Neural progenitor cell (in vitro differentiated cells): Measurements from ENCODE around the gene MSI1. TPM values are rescaled to one million over a fixed set of nuclear protein-coding genes. Genes with fewer than 3 reads are reported as not detected.

Source experiments
- DNase-seq: peaks from one replicate; pipeline ENCODE4 v3.0.0-alpha.2; 2016; ENCODE audit warnings: low spot score
- H2AFZ ChIP-seq: fragments of 200-600 bp; sonication (generic); replicated peaks from 2 replicates; pipeline ENCODE4 v1.6.1; 2016; ENCODE audit warnings: antibody characterized with exemption
- H3F3A ChIP-seq: fragments of 200-600 bp; sonication (generic); 2 replicates; pipeline ENCODE4 v1.6.1; 2016; ENCODE audit warnings: antibody characterized with exemption, low read depth
- H3K27ac ChIP-seq: fragments of 200-600 bp; sonication (generic); 2 replicates; pipeline ENCODE4 v1.5.1; 2016; ENCODE audit warnings: mild to moderate bottlenecking
- H3K27me3 ChIP-seq: fragments of 200-600 bp; sonication (generic); 2 replicates; pipeline ENCODE4 v1.6.1; 2016; ENCODE audit warnings: mild to moderate bottlenecking, moderate library complexity
- H3K36me3 ChIP-seq: fragments of 200-600 bp; sonication (generic); 2 replicates; pipeline ENCODE4 v1.5.1; 2016
- H3K4me1 ChIP-seq: fragments of 200-600 bp; sonication (generic); 2 replicates; pipeline ENCODE4 v1.6.1; 2016; ENCODE audit warnings: mixed run types
- H3K4me2 ChIP-seq: fragments of 200-600 bp; sonication (generic); 2 replicates; pipeline ENCODE4 v1.6.1; 2016
- H3K4me3 ChIP-seq: fragments of 200-600 bp; sonication (generic); 2 replicates; pipeline ENCODE4 v1.5.1; 2016
- H3K79me2 ChIP-seq: fragments of 200-600 bp; sonication (generic); 2 replicates; pipeline ENCODE4 v1.6.1; 2016; ENCODE audit warnings: low read depth
- H3K9ac ChIP-seq: fragments of 200-600 bp; sonication (generic); 2 replicates; pipeline ENCODE4 v1.6.1; 2016
- H3K9me3 ChIP-seq: fragments of 200-600 bp; sonication (generic); 2 replicates; pipeline ENCODE4 v1.5.1; 2016; ENCODE audit warnings: low read depth
- H4K20me1 ChIP-seq: fragments of 200-600 bp; sonication (generic); 2 replicates; pipeline ENCODE4 v1.6.1; 2016; ENCODE audit warnings: low read depth
- H3K27ac Mint-ChIP-seq: 3 replicates; pipeline ENCODE4 v1.8.0; 2021; ENCODE audit warnings: mixed read lengths
- H3K27me3 Mint-ChIP-seq: 2 replicates; pipeline ENCODE4 v1.8.0; 2022; ENCODE audit warnings: low read depth, mild to moderate bottlenecking, inconsistent platforms, moderate library complexity, mixed read lengths; ENCODE audit not compliant: insufficient read depth
- H3K36me3 Mint-ChIP-seq: 3 replicates; pipeline ENCODE4 v1.8.0; 2021; ENCODE audit warnings: mixed read lengths
- H3K4me1 Mint-ChIP-seq: 3 replicates; pipeline ENCODE4 v1.8.0; 2021; ENCODE audit warnings: mixed read lengths
- H3K4me3 Mint-ChIP-seq: 3 replicates; pipeline ENCODE4 v1.8.0; 2021; ENCODE audit warnings: mild to moderate bottlenecking, moderate library complexity, mixed read lengths
- H3K9me3 Mint-ChIP-seq: 3 replicates; pipeline ENCODE4 v1.8.0; 2020; ENCODE audit warnings: mixed read lengths
- CTCF ChIP-seq: fragments of 200-600 bp; sonication (generic); IDR thresholded peaks from 2 replicates; pipeline ENCODE4 v1.5.1; 2017; ENCODE audit warnings: antibody characterized with exemption, mild to moderate bottlenecking
- EZH2 ChIP-seq: fragments of 200-600 bp; sonication (generic); IDR thresholded peaks from 2 replicates; pipeline ENCODE4 v1.6.1; 2017; ENCODE audit warnings: antibody characterized with exemption, mild to moderate bottlenecking, moderate library complexity
- EZH2phosphoT487 ChIP-seq: fragments of 200-600 bp; sonication (generic); IDR thresholded peaks from 2 replicates; pipeline ENCODE4 v1.6.1; 2017; ENCODE audit warnings: antibody characterized with exemption
- total RNA-seq: library from RNA; depleted of rRNA; stranded (reverse); fragments of >200 nt; gene quantifications from 2 replicates; pipeline ENCODE4 v1.2.3, GENCODE V29; 2015; ENCODE audit warnings: low replicate concordance

MSI1 gene
- total RNA-seq, 1 donor from 2014 or later, result 40.2 TPM

DNA sequence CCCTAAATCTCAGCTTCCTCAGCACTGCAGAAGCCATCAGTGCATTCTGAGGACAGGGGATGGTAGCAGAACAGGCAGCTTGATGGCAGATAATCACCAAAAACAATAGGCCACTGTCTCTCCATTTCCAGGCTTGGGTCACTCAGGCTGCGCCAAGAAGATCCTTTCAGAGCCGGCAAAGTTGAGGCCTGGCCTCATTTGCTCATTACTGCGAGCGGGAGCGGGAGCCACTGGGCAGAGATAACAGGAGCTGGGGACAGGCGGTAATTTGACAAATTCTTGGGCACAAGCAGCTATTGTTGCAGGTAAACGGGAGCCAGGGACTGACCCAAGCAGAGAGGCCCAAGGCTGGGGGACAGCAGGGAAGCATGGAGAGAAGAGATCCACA lies 2.1 kb downstream of the MSI1 start:
- peak overlapping the region; percentile 99 for H3K4me2 ChIP-seq
- no peaks in the 10 kb centered on the region for H3K36me3 ChIP-seq
- H4K20me1 ChIP-seq, result peaks cover 61% of the 10 kb centered on the region
- Mint-ChIP-seq H3K4me1 (peaks cover 81% of the 10 kb centered on the region), H3K9me3 (peaks cover 3% of the 10 kb centered on the region), H3K36me3 (peaks cover 52% of the 10 kb centered on the region), H3K27me3 (peaks cover 25% of the 10 kb centered on the region), H3K27ac (peak overlapping the region; percentile 99), H3K4me3 (peak overlapping the region; percentile 97)
- peaks cover 79% of the 10 kb centered on the region for H3K79me2 ChIP-seq
- DNase-seq, result peak; percentile 63
- H3K27ac ChIP-seq, result peak overlapping the region; percentile 66
- no peak overlapping the region for H2AFZ ChIP-seq
- H3F3A ChIP-seq, result peaks cover 81% of the 10 kb centered on the region
- TF ChIP-seq CTCF, result no peak
- TF ChIP-seq EZH2phosphoT487, result no peak
- TF ChIP-seq EZH2, result no peak
- H3K27me3 ChIP-seq, result no peaks in the 10 kb centered on the region
- H3K4me1 ChIP-seq, result peaks cover 70% of the 10 kb centered on the region
- no peak overlapping the region for H3K9ac ChIP-seq
- peak overlapping the region; percentile 100 for H3K4me3 ChIP-seq
- H3K9me3 ChIP-seq, result no peaks in the 10 kb centered on the region

- peaks cover 79% of the 10 kb centered on the region for H3K79me2 ChIP-seq
- Mint-ChIP-seq H3K27me3 (peaks cover 25% of the 10 kb centered on the region), H3K36me3 (peaks cover 51% of the 10 kb centered on the region), H3K9me3 (peaks cover 3% of the 10 kb centered on the region), H3K27ac (peak overlapping the region; percentile 99), H3K4me3 (peak overlapping the region; percentile 97), H3K4me1 (peaks cover 76% of the 10 kb centered on the region)
- TF ChIP-seq EZH2phosphoT487, result no peak
- TF ChIP-seq EZH2, result no peak
- TF ChIP-seq CTCF, result no peak
- no peak overlapping the region for H2AFZ ChIP-seq
- H3F3A ChIP-seq, result peaks cover 76% of the 10 kb centered on the region
- H3K4me3 ChIP-seq, result peak overlapping the region; percentile 100
- DNase-seq, result no peak
- H3K4me1 ChIP-seq, result peaks cover 64% of the 10 kb centered on the region
- no peaks in the 10 kb centered on the region for H3K9me3 ChIP-seq
- no peak overlapping the region for H3K27ac ChIP-seq
- H4K20me1 ChIP-seq, result peaks cover 61% of the 10 kb centered on the region
- H3K27me3 ChIP-seq, result no peaks in the 10 kb centered on the region
- peak overlapping the region; percentile 99 for H3K4me2 ChIP-seq
- H3K36me3 ChIP-seq, result no peaks in the 10 kb centered on the region
- H3K9ac ChIP-seq, result no peak overlapping the region
Observed at GRCh38 chr12:120366341-120366705, 2.6 kb downstream of the MSI1 start.

GRCh38 chr12:120365675-120366340 lies 3.2 kb downstream of the MSI1 start:
- Histone ChIP-seq H3F3A (peaks cover 76% of the 10 kb centered on the region), H2AFZ (no peak overlapping the region), H4K20me1 (peaks cover 66% of the 10 kb centered on the region), H3K4me3 (no peak overlapping the region), H3K27me3 (no peaks in the 10 kb centered on the region), H3K27ac (no peak overlapping the region), H3K4me2 (peak overlapping the region; percentile 99), H3K4me1 (peaks cover 64% of the 10 kb centered on the region), H3K79me2 (peaks cover 84% of the 10 kb centered on the region), H3K36me3 (no peaks in the 10 kb centered on the region), H3K9me3 (no peaks in the 10 kb centered on the region), H3K9ac (no peak overlapping the region)
- peaks cover 29% of the 10 kb centered on the region for H3K27me3 Mint-ChIP-seq
- peak overlapping the region; percentile 97 for H3K4me3 Mint-ChIP-seq
- H3K4me1 Mint-ChIP-seq, result peaks cover 75% of the 10 kb centered on the region
- H3K27ac Mint-ChIP-seq, result peak overlapping the region; percentile 99
- no peak for DNase-seq
- peaks cover 52% of the 10 kb centered on the region for H3K36me3 Mint-ChIP-seq
- peaks cover 3% of the 10 kb centered on the region for H3K9me3 Mint-ChIP-seq
- TF ChIP-seq EZH2, result no peak
- TF ChIP-seq CTCF, result no peak
- no peak for TF ChIP-seq EZH2phosphoT487
